HG03066 (cell line): Measurements from ENCODE around the gene VDAC1.

Experiments used
- ATAC-seq: cut with Tn5 transposase; IDR thresholded peaks from one replicate; pipeline ENCODE4 v1.9.1; 2021; ENCODE audit warnings: low read depth; ENCODE audit not compliant: unreplicated experiment

Gene VDAC1

DNA sequence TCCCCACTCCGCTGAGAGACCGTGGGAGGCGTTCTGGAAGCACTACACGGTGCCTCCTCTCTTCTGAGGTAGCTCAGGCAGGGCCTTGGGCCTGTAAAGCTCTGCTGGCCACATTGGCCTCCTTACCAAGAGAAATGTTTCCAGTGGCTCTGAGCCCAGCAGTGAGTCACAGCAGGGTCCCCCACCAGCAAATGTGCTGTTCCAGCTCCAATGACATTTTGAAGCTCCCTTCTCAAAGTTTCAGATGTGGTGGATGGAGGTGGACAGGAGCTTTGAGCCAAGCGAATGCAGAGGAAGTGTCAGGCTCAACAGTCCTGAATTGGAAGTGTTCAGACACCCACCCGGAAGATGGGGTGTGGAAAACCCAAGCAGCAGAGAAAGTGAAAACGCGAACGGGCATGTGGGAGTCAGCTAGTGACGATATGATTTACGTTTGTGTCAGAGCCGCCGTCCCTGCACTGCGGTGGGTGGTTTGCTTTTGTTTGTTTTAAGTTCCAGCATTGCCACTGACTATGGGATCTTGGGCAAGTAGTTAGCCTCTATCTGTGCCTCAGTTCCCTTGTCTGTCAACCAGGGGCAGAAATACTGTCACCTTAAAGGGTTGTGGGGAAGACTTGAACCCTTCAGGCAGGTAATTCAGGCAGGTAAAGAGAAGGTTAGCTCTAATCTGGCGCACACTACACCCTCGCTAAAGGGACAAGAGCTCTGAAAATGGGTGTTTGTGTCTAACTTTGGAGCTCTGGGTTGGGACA, 74.5 kb downstream of the VDAC1 start:
- peak; percentile 48 for ATAC-seq

- no peak for ATAC-seq
Measured at GRCh38 chr5:133928587-133929393, 76.0 kb downstream of the VDAC1 start.

DNA sequence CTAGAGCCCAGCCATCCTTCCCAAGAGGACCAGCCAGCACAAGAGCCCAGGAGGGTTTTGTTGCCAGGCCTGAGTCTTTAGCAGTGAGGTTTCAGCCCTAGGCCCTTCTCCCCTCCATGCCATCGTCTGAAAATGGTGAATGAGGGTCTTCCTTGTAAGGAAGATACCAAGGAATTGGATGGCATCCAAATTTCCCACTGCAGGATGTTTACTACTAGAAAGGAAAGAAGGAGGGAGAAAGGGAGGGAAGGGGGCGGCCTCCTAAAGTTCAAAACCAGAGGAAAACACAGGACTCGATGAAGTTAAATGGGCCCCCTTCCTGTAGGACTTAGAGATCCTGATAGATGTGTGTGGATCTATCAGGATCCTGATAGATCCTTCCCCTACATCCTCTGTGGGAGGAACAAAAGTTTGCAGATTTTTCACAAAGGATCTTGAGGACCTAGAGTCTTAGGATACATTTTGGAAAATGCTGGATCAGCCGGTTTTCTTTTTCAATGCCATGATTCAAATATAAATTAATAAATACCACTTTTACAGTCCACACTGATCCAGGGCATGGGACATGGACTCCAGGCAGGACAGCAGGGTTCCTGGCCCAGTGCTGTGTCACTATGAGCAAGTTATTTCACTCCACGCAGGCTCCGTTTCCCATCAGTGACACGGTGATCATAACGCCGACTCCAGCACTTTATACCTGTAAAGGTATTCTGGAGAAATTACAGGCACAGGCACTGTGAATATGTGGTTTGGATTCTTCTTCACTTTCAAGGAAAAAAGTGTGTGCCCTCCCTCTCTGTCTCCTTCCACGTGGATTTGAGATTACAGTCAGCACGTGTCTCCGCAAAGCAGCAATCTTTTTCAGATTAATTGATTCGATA, 77.2 kb downstream of the VDAC1 start:
- no peak for ATAC-seq

GRCh38 chr5:133926489-133927299, 78.1 kb downstream of the VDAC1 start:
- ATAC-seq, result no peak

- ATAC-seq, result no peak
Measured at GRCh38 chr5:133925866-133926488, 78.8 kb downstream of the VDAC1 start.

- ATAC-seq, result no peak
Measured at GRCh38 chr5:133925269-133925668, 79.5 kb downstream of the VDAC1 start.

GRCh38 chr5:133924221-133924920, 80.4 kb downstream of the VDAC1 start:
- no peak for ATAC-seq

DNA sequence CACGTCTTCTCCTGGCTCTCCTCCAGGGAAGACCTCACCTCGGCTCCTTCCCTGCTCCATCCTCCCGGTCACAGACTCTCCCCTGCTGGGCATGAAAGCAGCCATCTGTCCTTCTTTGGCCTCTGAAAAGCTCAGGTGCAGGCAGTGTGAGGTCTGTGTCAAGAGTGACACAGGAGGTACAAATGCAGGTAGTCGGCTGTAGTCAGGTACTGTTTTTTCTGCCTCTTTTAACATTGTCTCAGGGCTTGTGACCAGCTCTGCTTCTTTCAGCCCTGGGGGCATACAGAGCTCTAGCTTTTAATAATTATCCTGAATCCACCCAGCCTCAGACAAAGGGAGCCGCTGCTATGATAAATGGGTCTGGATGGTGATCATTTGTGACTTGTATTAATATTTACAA, 82.8 kb downstream of the VDAC1 start:
- ATAC-seq, result no peak
